ENCODE data around the gene CENPX.
A peak's percentile ranks its signal among the peaks of the same experiment; 100 is the strongest.

The CENPX gene

DNA sequence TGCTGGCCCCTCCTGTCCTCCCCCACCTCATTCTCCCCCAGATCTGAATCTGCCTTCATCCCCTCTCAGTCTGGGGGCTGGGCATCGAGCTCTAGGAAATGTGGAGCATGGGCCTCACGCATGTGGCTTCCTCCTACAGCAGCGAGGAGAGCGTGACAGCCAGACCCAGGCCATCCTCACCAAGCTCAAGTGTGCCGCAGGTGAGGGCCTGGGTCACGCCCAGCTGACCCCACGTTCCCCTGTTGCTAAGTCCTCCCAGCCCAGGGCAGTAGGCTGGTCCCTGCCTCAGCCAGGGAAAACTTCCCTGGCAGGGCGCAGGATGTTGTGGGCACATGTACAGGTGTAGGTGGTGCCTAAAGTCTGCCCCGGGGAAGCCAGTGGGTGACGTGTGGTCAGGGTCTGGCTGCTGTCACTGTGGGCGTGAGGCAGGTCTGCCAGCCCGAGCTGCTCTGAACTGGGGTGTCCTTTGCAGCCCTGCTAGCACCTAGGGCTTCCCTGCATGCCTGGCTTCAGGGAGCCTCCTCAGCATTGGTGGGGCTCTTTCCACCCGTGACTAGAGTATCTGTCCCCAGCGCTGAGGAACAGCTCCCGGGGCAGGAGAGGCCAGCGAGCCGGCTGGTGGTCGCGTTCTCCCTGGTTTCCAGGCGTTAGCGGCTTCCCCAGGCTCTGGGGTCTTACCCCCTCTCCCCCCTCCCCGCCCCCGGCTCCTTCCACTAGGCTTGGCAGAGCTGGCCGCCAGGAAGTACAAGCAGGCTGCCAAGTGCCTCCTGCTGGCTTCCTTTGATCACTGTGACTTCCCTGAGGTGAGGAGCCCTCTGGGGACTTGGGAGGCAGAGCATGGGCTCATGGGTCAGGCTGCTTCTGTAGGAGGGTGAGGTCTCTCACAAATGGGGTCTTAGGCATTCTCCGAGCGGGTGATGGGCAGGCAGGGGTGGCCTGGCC is 32.6 kb upstream of the CENPX start:
- DNase-seq: no peak

- DNase-seq: no peak
Measured at GRCh38 chr17:82054351-82055022, 31.8 kb upstream of the CENPX start.

- DNase-seq: no peak
Measured at GRCh38 chr17:82053556-82054263, 31.0 kb upstream of the CENPX start.

DNA sequence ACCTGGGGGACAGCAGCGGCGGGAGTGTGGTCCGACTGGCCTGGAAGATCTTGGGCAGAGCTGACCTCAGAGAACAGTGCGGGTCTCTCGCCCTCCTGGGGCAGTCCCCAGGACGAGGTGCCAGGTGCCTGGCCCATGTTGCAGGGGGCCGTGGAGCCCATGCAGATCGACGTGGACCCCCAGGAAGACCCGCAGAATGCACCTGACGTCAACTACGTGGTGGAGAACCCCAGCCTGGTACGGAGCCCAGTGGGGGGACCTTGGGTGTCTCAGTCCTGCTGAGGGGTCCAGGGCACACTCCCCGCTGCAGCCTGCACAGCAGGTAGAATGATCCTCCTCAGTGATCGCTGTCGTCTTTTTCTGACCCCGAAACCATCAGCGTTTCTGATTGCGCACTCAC is 30.5 kb upstream of the CENPX start:
- no peak for DNase-seq

- DNase-seq: no peak
Measured at GRCh38 chr17:82052638-82053059, 30.0 kb upstream of the CENPX start.

- DNase-seq: peak; percentile 89 to 90
Measured at GRCh38 chr17:82051776-82052637, 29.3 kb upstream of the CENPX start, which contains the start of the genes GPS1 and RFNG. GPS1 (plus strand) TSS chr17:82051898; CDS start chr17:82051932, 34 bp downstream. RFNG (minus strand) TSS chr17:82051811; CDS start chr17:82051766, 45 bp downstream.

GRCh38 chr17:82050761-82051641 is 28.3 kb upstream of the CENPX start:
- no peak for DNase-seq

DNA sequence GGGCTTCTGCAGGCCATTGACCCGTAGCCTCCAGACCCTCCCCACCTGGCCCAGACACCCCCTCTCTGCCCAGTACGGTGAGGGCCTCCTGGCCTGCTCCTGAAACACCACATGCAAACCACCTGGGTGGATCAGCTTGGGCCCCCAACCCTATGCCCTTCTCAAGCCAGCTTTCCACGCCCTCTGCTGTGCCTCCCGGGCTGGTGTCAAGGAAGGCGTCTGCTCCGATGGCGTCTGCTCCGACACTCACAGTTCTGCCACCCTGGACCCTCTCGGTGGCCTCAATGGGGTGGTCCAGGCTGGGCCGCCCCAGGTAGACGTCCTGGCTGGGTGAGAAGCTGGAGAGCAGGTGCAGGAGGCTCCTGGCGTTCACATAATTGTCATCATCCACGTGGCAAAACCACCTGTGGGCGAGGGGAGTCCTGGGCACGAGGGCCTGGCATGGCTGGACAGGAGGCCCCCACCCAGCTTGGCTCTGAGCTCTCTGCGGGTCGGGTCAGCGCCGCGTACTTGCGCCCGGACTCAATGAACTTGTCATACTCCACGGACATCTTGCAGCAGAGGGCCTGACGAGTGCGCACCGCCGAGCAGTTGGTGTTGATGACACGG is 27.6 kb upstream of the CENPX start:
- DNase-seq: no peak

- DNase-seq: no peak
Measured at GRCh38 chr17:82049521-82049971, 26.9 kb upstream of the CENPX start.

GRCh38 chr17:82049106-82049505 is 26.4 kb upstream of the CENPX start:
- no peak for DNase-seq

DNA sequence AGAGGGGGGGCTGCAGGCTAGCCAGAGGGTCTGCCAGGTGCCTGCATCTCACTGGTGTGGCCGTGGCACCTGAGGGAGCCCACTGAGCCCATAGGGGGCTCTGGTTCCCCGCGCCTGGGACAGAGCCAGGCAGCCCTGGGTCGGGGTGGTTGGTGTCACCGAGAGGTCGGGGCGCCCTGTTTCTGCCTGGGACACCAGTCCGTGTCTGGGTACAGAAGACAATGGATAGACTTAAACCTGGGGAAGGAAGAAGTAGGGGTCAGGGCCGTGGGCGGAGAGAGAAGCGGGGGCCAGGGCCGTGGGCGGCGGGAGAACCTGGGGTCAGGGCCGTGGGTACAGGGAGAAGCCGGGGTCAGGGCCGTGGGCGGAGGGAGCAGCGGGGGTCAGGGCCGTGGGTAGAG is 25.9 kb upstream of the CENPX start:
- no peak for DNase-seq

- DNase-seq: no peak
Measured at GRCh38 chr17:82047914-82048570, 25.4 kb upstream of the CENPX start.

- no peak for DNase-seq
Measured at GRCh38 chr17:82047379-82047778, 24.7 kb upstream of the CENPX start.

GRCh38 chr17:82046903-82047302 is 24.2 kb upstream of the CENPX start:
- no peak for DNase-seq

GRCh38 chr17:82045936-82046484 is 23.3 kb upstream of the CENPX start:
- DNase-seq: no peak

DNA sequence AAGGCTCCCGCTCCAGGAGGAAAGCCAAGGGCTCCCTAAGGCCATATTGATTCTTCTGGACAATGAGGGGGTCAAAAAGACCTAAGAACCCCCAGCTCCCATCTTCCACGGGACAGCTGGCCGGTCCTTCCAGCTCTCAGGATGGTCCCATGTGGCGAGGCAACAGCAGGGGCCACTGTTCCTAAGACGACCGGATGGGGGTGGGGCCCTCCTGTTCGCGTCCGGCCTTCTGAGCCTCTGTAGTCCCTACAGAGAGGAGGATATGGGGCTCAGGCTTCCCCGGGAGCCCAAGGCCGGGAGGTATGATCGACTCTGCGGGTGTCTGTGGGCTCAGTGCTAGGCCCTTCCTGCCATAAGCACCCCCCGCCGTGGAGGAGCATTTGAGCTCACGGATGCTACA is 20.8 kb upstream of the CENPX start:
- DNase-seq: no peak

- DNase-seq: no peak
Measured at GRCh38 chr17:82042649-82043048, 20.0 kb upstream of the CENPX start.

- DNase-seq: no peak
Measured at GRCh38 chr17:82041144-82041814, 18.6 kb upstream of the CENPX start.

- no peak for DNase-seq
Measured at GRCh38 chr17:82039695-82040299, 17.1 kb upstream of the CENPX start.

Measured in activated T-cell treated with anti-CD3 and anti-CD28 coated beads, Interleukin-2, amount 50 U/mL, for 48 hours (primary cell).